ENCODE measurements around the gene PLCB4.

GRCh38 chr20:9200620-9201019 is 131.7 kb downstream of the PLCB4 start:
- no peak for TF ChIP-seq CTCF (conservative IDR thresholded peaks at IDR 0.05)
- TF ChIP-seq EZH2 (IDR thresholded peaks at IDR 0.05; ENCODE audit: low read depth) = no peak

Measured in PC-9 (cell line).